HG02798 (cell line): ENCODE results near the gene SGK1.
A peak's percentile ranks its signal among the peaks of the same experiment; 100 is the strongest.

ENCODE experiments used
- ATAC-seq: cut with Tn5 transposase; IDR thresholded peaks from one replicate; pipeline ENCODE4 v1.9.1; 2021; ENCODE audit warnings: mild to moderate bottlenecking; ENCODE audit not compliant: unreplicated experiment, poor library complexity

SGK1 gene

DNA sequence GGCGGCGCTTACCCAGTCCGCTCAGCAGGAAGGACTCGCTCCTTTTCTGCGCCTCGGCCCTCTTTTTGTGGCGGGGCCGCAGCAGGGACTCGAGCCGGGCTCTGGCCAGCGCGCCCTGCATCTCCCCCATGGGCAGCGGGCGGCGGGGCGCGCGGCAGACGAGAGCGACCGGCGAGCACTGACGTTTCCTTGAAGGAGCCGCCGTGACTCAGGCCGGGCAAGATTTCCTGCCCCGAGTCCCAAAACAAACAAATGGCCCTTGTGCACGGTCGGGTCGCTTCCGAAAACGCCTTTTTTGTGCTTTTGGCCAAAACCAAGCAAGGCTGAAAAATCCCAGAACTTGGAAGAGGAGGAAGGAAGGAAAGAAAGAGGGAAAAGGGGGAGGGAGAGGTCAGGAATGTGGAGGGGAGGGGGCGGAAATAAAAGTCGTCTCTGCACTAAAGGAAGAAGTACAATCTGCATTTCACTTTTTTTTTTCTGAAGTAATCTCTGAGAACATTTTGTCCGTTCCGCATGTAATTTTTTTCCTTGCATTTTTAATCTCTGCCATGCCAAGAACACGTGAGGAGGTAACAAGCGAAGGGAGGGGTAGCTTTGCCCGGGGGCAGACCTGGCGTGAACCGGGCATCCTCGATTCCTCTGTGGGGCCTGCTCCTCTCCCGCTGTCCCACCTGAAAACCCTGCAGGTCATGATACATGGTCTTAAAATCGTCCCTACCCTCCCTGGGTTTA lies 142.2 kb downstream of the SGK1 start:
- ATAC-seq: no peak

DNA sequence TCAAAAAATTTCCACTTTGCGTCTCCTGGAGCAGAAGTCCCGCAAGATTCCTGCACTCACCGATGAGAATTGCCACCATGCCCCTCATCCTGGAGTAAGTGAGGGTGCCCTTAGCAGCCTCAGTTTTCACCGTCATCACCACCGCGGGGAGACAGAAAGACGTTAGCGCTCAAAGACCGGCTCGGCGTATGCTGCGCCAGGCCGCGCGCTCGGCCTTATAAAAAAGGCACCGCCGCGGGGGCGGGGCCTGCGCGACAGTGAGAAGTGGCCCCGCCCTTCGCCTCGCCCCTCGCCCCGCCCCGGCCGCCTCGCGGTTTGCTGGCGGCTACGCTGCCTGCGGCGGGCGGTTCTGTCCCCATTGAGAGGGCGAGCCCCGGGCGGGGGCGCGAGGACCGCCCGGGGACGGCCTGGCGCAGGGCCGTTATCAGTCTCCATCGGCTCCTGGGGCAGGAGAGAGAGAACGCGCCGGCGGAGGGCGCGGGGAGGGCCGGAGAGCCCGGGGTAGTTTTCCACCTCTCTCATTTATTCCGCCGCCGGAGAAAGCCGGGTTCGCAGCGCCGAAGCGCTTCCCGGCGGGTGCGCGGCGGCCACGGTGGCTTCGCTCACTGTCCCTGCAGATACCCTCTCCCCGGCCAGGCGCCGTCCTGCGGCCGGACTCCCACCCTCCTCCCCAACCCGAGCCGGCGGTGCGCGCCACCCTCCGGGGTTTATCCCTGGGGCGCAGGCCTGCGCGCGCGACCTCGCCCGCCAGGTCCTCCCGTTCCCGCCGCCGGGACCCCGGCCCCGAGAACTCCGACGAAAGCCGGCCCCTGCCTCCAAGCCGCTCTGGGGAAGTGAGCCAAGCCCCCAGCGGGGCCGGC lies 143.0 kb downstream of the SGK1 start:
- ATAC-seq: peak; percentile 82

DNA sequence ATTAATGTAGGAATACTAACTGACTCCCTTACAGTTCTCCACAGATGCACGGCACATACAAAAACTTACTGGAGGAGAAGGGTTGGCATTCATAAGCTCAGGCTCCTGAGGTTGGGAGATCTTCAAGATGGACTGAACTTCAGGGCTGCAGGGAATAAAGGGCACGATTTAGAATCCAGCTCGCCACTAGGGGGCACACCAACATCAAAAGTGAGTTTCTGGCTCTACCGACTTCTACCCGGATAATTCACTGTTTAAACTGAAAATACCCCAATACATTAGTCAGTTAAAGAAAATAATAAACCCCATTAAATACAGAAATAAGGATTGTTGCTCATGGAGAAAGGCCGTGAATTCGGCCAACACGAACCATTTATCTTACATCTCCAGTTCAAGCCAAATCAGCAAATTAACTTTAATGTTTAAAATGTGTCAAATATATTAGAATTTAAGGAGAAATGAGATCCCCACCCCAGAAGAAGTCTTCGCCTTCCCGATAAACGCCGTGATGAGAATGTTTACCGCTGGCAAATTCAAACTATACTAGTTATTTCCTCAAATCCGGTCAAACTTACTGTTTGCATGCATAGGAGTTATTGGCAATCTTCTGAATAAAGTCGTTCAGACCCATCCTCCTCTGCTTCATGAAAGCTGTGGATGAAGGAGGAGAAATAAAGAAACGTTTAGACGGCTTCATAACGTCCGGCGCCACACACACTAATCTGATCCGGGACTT lies 143.8 kb downstream of the SGK1 start:
- no peak for ATAC-seq

DNA sequence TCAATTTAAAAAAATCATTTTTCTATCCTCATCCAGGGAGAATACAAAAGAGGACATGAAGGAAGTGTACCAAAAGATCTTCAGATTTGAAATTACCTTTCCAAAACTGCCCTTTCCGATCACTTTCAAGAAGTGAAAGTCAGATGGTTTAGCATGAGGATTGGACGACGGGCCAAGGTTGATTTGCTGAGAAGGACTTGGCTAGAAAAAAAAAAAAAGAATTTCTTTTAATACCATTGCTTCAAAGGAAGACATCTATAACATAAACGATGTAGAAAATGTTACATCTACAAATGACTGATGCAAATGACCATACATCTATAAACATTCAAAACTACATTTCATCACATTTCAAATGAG lies 144.6 kb downstream of the SGK1 start:
- no peak for ATAC-seq

DNA sequence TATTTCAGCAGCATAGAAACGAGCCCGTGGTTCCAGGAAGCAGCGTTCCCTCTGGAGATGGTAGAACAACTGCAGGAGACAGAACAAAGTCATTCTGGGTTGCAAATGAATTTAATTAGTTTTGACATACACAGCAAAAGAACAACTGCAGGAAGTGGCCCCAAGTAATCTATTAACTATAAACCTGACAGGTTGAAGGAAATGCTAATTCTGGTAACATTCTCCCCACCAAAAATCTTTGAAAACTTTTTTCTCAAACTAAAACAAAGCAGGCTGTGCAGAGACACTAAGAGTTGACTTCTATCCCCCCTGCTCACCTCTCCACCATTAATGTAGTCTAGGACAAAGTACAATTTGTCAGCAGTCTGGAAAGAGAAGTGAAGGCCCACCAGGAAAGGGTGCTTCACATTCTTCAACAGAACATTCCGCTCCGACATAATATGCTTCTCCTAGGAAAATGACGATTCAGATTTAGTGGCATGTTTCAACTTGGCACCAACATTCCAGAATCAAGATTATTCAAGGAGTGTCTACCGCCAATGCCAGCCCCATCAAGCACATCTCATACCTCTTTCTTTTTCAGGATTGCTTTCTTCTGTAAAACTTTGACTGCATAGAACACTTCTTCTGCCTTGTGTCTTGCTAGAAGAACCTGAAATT lies 145.1 kb downstream of the SGK1 start:
- no peak for ATAC-seq

DNA sequence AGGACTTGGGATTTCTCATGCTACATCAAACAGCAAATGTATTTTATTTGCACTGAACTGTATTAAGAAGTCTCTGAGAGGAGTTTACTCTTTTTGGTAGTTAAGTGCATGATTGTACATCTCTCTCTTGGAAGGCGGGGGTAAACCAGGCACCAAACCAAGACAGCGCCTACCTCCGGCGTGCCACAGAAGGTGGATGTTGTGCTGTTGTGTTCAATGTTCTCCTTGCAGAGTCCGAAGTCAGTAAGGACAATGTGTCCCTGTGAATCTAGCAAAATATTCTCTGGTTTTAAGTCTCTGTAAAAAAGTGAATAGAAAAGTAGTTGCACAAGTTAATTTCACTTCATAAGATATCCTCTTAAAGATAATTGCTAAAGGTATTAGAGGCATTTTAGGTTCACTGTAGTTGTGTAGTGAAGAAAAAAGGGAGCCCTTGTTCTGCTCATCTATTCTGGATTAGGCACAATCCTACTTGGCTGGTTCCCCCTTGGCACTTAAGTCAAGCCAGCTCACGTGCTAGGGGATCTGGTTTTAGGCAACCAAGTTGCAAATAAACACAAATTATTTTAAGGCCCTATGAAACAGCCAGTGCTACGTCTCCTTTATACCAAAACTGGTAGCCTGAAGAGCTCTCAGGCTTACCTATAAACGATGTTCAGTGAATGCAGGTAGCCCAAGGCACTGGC lies 145.7 kb downstream of the SGK1 start:
- ATAC-seq: no peak

DNA sequence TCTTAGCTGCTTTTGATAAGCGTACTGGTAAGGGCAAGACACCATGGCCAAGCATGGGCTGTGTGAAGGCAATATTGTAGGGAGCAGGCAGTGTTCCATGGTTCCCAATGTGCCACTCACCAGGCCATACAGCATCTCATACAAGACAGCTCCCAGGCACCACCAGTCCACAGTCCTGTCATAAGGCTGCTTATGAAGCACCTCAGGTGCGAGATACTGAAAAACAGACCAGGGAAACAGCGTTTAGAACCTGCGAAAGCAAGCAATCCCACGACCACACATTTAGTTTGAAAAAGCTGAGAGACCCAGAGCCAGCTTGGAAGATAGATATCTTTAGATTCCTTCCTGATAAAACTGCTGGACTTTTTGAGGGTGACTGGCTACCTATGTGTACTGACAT lies 146.4 kb downstream of the SGK1 start:
- ATAC-seq: no peak

DNA sequence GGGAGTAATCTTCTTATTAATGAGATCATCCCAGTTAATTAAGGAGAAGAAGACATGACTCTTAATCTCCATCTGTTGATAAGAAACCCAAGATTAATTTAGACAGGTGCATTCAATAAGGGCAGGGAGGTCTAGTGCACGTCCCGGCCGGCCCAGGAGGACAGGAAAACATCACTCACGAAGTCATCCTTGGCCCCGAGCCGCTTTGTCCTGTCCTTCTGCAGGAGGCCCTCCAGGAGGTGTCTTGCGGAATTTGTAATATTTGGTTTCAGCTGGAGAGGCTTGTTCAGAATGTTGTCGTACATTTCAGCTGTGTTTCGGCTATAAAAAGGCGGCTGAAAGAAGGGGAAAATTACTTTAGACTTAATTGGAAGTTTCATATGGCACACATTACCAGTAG lies 147.1 kb downstream of the SGK1 start:
- no peak for ATAC-seq

DNA sequence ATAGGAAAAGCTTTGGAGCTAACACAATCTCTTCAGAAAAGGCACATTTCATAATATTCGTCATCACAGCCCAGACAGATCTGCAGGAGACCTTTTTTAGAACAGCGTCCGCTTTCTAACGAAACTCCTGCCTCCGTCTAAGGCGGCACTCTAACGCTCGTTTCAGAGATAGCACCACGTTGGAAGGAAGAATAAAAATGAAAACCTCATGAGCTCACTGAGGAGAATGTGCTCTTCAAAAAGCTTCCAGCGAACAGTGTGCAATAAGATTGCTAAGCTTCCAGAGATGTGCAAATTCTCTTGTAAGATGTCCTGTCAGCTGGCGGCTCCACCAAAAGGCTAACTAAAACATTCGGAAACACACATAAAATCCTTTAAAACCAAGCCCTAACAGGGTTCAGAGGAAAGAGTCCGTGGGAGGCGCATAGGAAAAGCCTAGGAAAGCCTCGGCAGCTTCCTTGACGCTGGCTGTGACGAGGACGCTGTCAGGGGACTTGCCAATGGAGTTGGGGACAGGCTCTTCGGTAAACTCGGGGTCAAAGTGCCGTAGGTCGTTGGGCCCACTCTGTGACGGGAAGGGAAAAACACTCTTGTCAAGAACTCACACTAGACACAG lies 147.9 kb downstream of the SGK1 start:
- ATAC-seq: no peak

DNA sequence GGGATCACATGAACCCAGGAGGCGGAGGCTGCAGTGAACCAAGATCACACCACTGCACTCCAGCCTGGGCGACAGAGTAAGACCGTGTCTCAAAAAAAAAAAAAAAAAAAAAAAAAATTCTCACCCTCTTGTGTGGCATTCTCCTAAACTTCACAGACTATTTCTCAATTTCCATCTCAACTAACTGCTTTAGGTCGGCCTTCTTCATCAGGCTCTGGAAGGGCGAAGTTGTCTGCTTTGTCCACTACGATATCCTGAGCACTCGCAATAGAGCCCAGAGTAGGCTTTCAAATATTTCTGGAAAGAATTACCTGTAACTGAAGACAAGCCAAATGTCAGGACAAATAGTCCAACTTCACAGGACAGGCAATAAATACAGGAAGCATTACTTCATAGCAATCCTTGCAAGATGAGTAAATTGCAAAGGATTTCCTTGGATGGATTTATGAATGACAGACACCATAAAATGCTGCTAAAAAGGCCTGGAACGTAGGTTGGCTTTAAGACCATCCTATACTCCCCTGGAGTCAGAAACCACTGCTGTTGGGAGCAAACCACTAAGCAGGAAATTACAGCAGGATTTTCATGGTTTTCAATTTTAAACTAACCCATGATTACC lies 149.2 kb downstream of the SGK1 start:
- no peak for ATAC-seq

DNA sequence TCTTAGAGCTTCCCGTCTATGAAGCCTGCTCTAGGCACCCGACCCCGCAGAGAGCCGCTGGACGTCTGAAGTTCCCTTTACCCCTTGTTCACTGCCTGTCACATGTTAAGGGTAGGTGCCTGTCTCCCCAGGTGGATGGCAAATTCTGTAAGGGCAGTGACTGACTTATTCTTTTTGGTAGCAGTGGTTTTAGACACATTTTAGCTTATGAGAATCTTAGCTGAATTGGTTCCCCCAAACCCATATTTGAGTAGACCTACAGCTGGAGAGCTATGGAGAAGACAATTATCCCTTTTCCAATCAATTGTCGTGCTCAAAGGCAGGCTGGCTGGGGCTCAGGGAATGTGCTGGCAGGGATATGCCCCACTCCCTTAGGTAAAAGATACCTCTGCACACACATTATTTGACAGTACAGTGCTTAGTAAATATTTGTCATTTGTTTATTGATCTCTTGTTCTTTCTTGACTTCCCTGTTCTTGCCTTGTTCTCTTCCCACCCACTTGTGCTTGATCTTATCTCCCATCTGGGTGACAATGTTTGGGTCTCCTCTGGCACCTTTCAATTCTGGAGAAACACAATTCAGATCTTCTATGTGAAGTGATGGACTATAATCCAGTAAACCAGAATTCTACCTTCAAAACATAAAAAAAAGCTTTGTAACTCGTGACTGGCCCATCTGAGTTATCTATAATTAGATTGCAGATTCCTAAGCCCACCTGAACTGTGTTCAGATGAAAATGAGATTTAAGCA lies 151.2 kb downstream of the SGK1 start:
- ATAC-seq: no peak

DNA sequence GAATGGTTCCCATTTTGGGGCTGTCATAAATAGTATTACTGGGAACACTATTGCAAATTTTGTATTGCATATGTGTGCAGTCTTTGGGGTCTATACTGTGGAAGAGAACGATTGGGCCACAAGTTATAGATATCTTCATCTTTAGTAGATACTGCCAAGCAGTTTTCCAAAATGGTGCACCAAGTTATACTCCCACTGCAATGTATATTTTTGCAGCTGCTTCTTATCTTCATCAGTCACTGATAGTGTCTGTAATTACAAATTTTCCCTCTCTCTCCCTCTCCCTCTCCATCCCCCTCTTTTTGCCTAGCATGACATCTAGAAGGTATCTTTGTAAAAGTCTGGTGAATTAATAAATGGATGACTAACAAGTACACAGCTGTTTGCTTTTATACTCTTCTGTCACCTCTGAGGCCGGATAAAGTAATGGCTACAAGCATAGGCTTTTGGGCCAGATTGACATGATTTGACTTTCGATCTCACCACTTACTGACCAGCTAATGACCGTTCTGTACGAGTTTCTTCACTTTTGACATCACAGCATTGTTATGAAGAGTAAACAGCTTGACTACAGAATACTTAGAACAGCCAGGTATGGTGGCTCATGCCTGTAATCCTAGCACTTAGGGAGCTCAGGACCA lies 152.2 kb downstream of the SGK1 start:
- ATAC-seq: no peak

DNA sequence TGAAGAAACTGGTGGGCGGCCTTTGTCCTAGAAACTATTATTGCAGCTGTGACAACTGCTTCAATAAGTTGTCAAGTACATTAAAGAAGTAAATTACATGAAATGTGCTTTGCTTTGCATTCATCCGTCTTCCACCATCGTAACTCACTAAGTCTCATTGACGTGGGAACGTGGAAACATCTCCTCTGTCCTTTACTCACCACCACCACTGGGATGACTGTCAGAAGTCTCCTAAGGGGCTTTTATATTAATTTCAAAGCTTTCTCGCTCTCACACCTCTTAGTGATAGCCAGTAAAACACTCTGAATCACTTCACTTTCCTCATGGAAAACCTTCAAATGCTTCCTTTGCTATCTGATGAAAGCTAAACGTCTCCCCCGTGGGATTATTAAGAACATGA lies 153.6 kb downstream of the SGK1 start:
- no peak for ATAC-seq

DNA sequence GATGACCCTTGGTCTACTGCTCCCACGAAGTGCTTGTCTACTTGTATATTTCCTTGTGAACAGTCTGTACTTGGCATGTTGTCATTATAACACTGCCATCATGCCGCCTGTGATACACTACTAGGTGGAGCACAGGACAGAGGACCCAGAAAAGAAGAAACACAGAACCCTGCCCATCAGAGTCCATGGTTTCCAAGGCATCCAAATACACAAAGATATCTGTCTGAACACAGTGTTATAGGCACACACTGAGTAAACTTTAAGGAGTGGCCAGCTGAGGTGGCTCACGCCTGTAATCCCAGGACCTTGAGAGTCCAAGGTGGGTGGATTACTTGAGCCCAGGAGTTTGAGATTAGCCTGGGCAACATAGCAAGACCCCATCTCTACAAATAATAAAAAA lies 155.0 kb downstream of the SGK1 start:
- ATAC-seq: no peak

DNA sequence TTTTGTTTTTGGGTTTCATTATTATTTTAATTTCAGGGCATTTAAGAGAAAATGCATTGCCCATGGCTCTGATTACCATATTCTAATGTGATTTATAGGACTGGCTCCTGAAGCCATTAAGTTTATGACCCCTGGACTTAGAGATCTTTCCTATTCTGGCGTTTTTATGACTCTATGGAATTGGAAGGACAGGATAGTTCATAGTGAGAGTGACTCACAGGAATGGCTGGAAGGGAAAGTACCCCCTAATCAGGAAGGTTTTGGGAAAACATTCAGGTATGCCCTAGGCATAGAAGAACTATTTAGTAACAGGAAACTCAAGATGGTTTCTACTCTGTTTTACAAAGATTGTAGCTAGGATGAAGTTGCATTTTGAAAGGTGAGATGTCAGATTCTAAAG lies 156.9 kb downstream of the SGK1 start:
- ATAC-seq: no peak

DNA sequence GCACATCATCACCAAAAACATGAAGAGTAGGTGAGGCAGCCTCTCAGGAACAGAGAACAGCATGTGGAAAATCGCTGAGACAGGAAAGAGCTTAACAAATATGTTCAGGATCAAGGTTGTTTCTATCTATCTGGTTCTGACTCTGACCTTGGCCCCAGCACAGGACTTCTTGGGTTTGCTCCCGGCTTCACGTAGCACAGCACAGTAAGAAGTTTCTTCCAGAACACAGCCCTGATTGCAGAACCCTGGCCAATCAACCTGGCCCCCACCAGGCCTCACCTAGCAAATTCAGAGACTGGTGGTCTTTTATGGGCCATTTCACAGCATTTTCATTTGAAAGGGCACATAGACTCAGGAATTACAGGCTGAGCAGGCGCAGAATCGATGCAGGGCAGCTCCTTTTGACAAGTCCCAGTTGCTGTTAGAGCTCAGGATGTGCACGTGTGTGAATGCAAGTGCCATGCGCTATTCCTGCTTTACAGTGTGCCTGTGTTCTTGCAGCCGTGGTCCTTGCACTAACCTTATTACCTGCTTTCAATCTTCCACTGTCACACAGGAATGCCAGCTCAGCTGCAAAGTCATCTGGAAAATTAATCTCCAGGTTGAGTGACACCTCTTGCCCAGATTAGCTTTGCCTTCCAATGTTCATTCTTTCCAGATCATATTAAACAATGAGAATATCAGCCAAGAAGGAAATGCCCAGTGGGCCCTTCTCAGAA lies 165.0 kb downstream of the SGK1 start:
- ATAC-seq: no peak

DNA sequence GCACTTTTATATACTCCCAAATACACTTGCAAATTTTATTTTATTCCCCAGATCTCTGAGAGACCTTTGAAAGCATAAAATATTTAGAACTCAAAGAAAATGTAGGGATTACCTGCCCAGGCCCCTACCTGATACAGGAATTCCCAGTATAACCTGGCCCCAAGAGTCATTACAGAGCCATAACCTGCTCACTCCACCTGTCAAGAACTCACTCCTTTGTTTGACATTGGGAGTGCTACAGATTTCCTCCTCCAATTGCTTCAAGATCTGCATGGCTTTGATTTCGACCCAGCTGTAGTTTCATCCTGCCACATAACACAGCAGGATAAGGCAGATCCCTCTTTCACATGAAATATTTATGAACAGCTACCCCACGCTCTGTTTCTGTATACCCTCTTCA lies 169.3 kb downstream of the SGK1 start:
- ATAC-seq: no peak
